Suprapubic skin (tissue), 4 donors: ENCODE measurements around the gene GLT8D1.

Source experiments
- POLR2A ChIP-seq, 2 donors: fragments of 450-650 bp; IDR thresholded peaks; one replicate each; pipeline ENCODE4 v1.6.1; 2017; ENCODE audit warnings: antibody characterized with exemption in 2 of 2, mild to moderate bottlenecking in 2 of 2, moderate library complexity in 2 of 2
- POLR2AphosphoS5 ChIP-seq, 3 donors: sonication (generic); formaldehyde crosslinking; IDR thresholded peaks; one replicate each; pipeline ENCODE4 v1.6.1; 2017; ENCODE audit warnings: antibody characterized with exemption in 3 of 3
- TF ChIP-seq, protein P1 (sequence below), 2 donors: fragments of 200-600 bp in 1 of 2; fragments of 450-650 bp in 1 of 2; sonication (generic) in 1 of 2; IDR thresholded peaks; one replicate each; pipeline ENCODE4 v1.5.1; 2016 to 2019; ENCODE audit warnings: antibody characterized with exemption in 2 of 2, mild to moderate bottlenecking in 1 of 2, moderate library complexity in 1 of 2

DNA sequence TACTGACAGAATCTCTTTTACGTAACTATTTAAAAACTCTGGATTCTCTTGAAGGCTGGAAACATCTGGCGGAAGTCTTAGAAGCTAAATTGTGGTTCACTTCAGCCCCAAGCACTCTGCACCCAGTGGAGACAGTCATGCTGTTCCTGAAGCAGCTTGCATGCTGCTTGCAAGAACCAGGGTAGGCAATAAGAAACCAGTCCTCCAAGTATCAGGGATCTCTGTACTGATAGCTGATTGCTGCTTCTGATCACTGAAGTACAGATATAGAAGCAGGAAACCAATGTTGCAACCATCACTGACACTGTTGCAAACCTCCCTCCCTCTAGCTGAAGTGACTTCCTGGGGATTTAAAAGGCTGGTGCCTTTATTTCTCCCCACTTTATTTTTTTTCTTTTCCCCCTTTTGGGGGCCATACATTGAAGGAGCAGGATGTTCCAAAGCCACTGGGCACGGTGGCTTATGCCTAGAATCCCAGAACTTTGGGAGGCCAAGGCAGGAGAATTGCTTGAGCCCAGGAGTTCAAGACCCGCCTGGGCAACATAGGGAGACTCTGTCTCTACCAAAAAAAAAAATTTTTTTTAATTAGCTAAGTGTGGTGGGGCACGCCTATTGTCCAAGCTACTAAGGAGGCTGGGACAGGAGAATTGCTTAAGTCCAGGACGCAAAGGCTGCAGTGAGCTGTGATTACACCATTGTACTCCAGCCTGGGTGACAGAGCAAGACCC lies 15.6 kb upstream of the GLT8D1 start:
- TF ChIP-seq, protein P1, sequence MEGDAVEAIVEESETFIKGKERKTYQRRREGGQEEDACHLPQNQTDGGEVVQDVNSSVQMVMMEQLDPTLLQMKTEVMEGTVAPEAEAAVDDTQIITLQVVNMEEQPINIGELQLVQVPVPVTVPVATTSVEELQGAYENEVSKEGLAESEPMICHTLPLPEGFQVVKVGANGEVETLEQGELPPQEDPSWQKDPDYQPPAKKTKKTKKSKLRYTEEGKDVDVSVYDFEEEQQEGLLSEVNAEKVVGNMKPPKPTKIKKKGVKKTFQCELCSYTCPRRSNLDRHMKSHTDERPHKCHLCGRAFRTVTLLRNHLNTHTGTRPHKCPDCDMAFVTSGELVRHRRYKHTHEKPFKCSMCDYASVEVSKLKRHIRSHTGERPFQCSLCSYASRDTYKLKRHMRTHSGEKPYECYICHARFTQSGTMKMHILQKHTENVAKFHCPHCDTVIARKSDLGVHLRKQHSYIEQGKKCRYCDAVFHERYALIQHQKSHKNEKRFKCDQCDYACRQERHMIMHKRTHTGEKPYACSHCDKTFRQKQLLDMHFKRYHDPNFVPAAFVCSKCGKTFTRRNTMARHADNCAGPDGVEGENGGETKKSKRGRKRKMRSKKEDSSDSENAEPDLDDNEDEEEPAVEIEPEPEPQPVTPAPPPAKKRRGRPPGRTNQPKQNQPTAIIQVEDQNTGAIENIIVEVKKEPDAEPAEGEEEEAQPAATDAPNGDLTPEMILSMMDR (IDR thresholded peaks at IDR 0.05) = no peak
- TF ChIP-seq POLR2AphosphoS5 (IDR thresholded peaks at IDR 0.05) = no peak
- no peak for TF ChIP-seq POLR2A (IDR thresholded peaks at IDR 0.05)
